HL-60 (cell line): ENCODE data around the gene SNRPA.

Experiments
- DNase-seq, 2 experiments: peaks; one replicate each; pipeline ENCODE4 v3.0.0-alpha.2; 2010 to 2020; ENCODE audit warnings: low read depth in 1 of 2, low spot score in 1 of 2
- H3K27ac ChIP-seq: fragments of 250-450 bp; sonication (Bioruptor Pico); replicated peaks from 2 replicates; pipeline ENCODE4 v1.5.1; 2020; ENCODE audit warnings: mild to moderate bottlenecking, moderate library complexity
- H3K27me3 ChIP-seq: fragments of 250-450 bp; sonication (Bioruptor Pico); 2 replicates; pipeline ENCODE4 v1.5.1; 2021; ENCODE audit warnings: mild to moderate bottlenecking, moderate library complexity; ENCODE audit not compliant: insufficient read depth, poor library complexity, severe bottlenecking
- H3K4me3 ChIP-seq: replicated peaks from 2 replicates; pipeline ENCODE4 v1.5.1; 2011; ENCODE audit warnings: mild to moderate bottlenecking, control low read depth, low read length; ENCODE audit not compliant: insufficient read depth
- CTCF ChIP-seq: IDR thresholded peaks from one replicate; pipeline ENCODE4 v1.5.1; 2011; ENCODE audit warnings: low read length, control low read depth, inconsistent platforms; ENCODE audit not compliant: insufficient read depth
- GABPA ChIP-seq: IDR thresholded peaks from 2 replicates; pipeline ENCODE4 v1.6.1; 2012; ENCODE audit warnings: low read depth
- POLR2AphosphoS5 ChIP-seq: IDR thresholded peaks from 2 replicates; pipeline ENCODE4 v1.6.1; 2012; ENCODE audit warnings: low read depth
- REST ChIP-seq: IDR thresholded peaks from 2 replicates; pipeline ENCODE4 v1.6.1; 2012; ENCODE audit warnings: low read depth; ENCODE audit not compliant: insufficient replicate concordance
- SPI1 ChIP-seq: IDR thresholded peaks from 2 replicates; pipeline ENCODE4 v1.6.1; 2012; ENCODE audit warnings: low read depth, mild to moderate bottlenecking, borderline replicate concordance

SNRPA gene

GRCh38 chr19:40797166-40797962 lies 46.4 kb downstream of the SNRPA start:
- Histone ChIP-seq H3K27me3 (no peaks in the 10 kb centered on the region), H3K27ac (peak overlapping the region; percentile 88), H3K4me3 (no peak overlapping the region)
- DNase-seq: no peak
- TF ChIP-seq POLR2AphosphoS5 (no peak), REST (no peak), GABPA (no peak), CTCF (no peak), SPI1 (no peak)

GRCh38 chr19:40797963-40798682 lies 47.1 kb downstream of the SNRPA start:
- no peaks in the 10 kb centered on the region for H3K27me3 ChIP-seq
- H3K27ac ChIP-seq: peak overlapping the region; percentile 88
- TF ChIP-seq SPI1 (peak; percentile 16; the same call in 1 of the 2 replicates), CTCF (peak; percentile 17), POLR2AphosphoS5 (peak; percentile 72), REST (no peak), GABPA (no peak)
- H3K4me3 ChIP-seq: peak overlapping the region; percentile 41
- peak; percentile 86 to 94 for DNase-seq

GRCh38 chr19:40798683-40799557 lies 47.9 kb downstream of the SNRPA start, which contains the start of gene EGLN2:
Gene EGLN2, plus strand, starts transcription at chr19:40799191. Its CDS starts 1,382 bp downstream, at chr19:40800573.
- TF ChIP-seq SPI1: no peak

More at GRCh38 chr19:40798683-40799557, 47.9 kb downstream of the SNRPA start, which contains the start of gene EGLN2:
- Histone ChIP-seq H3K4me3 (peak within 1 kb of the TSS; percentile 90), H3K27ac (peak within 1 kb of the TSS; percentile 91), H3K27me3 (no peaks in the 10 kb centered on the region)
- DNase-seq: peak; percentile 98 to 100
